Measurements from ENCODE around the gene PGBD4.
"Not testable (repeated sequence)": the region's sequence is repeated elsewhere in the genome, so short reads cannot be mapped to it uniquely, and the experiment has no call there.

The PGBD4 gene

DNA sequence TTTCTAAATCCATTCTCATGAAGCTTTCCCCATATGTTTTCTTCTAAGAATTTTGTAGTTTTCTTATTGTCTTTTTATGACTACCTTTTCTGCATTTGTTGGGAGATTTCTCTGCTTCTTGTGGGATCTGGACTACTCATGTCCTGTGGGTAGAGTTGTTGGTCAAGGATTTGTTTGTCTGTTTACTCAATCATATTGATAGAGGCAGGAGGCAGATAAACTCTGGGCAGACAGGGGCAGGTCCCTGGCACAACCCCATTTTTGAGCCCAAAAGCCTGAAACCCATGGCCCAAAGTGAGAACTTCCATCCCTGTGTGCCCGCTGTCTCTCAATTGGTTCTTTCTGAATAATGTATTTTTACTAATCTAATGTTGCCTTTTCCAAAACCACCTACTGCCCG is 12.3 kb downstream of the PGBD4 start:
- DNase-seq (ENCODE audit: low spot score), result no peak

DNA sequence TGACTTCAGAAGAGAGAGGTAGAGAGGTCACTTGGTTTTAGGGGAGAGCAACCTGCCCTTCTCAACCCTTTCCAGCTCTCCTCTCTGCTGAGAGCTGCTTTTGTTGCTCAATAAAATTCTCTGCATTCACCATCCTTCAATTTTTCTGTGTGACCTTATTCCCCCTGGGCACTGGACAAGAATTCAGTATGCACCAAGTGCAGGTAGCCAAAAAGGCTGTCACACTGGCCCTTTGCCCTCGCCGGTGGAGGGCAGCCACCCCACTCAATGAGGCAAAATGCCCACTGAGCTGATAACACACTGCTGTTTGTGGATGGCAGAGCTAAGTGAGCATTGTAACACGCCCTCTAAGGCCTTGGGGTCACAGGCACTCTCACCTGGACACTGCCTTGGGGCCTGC is 12.9 kb downstream of the PGBD4 start:
- no peak for DNase-seq (ENCODE audit: low spot score)

DNA sequence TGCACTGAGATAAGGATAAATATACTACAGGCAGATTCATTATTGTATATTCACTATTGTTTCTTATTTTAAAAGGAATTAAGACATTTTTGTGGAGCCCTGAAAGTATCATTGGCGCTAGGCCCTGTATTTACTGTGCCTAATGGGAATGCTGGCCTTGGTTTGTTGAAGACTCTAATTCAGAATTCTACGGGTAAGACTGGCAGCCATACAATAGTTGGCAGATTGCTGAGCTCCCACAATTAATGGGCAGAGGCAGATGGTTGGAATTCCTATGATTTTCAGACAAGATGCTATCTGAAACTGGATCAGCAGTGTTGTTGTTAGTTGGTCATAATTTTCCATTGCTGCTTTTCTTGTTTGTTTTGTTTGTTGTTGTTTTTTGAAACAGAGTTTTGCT is 14.7 kb downstream of the PGBD4 start:
- no peak for DNase-seq (ENCODE audit: low spot score)

DNA sequence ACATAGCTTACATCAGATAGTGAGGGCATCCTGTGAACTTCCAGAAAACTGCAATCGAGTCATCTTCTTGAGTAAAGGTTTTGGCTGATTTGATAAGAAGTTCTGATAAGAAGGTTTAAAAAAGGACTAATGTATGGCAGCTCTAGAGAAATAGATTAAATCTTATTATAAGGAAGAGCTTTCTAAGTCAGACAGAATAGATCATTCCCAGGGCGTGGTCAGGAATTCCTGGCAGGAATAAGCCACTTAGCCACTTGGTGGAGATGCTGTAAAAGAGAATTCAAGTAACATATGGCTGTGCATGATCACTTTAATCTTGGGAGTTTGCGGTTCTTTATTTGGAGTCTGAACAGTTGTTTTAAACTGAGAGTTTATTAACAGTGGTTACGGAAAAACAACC is 17.4 kb downstream of the PGBD4 start:
- DNase-seq (ENCODE audit: low spot score), result peak; percentile 15

DNA sequence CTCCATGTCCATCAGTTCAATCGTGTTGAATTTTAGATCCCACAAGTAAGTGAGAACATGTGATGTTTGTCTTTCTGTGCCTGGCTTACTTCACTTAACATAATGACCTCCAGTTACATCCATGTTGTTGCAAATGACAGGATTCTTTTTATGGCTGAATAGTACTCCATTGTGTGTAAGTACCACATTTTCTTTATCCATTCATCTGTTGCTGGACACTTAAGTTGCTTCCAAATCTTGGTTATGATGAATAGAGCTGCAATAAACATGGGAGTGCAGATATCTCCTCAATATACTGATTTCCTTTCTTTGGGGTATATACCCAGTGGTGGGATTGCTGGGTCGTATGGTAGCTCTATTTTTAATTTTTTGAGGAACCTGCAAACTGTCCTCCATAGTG is 18.5 kb downstream of the PGBD4 start:
- not testable (repeated sequence) for DNase-seq (ENCODE audit: low spot score)

DNA sequence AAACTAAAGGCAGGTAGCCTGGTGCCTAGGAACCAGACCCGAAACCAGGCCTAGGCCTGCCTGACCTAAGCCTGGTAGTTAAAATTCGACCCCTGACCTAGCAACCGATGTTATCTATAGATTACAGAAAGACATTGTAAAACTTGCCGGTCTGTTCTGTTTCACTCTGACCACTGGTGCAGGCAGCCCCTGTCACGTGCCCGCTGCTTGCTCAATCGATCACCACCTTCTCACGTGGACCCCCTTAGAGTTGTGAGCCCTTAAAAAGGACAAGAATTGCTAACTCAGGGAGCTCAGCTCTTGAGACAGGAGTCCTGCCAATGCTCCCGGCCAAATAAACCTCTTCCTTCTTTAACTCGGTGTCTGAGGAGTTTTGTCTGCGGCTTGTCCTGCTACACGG is 19.9 kb downstream of the PGBD4 start:
- DNase-seq (ENCODE audit: low spot score), result not testable (repeated sequence)

DNA sequence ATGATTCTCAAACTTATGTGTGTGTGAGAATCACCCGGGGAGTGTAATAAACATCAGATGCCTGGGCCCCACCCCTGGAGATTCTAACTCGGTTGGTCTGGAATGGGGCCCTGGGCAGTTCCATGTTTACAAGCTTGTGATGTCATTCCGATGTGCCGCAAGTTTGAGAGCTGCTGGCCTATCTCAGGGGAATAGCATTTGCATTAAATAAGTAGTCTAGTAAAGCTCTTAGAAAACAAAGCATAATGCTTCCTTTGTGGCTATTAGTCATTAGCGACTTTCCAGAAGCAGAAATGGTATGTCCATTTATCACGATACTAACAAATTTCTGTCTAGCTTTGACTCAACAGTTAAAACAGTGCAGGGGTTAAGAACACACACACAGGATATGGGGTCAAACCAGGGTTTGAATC is 20.9 kb downstream of the PGBD4 start:
- DNase-seq (ENCODE audit: low spot score), result peak; percentile 6

DNA sequence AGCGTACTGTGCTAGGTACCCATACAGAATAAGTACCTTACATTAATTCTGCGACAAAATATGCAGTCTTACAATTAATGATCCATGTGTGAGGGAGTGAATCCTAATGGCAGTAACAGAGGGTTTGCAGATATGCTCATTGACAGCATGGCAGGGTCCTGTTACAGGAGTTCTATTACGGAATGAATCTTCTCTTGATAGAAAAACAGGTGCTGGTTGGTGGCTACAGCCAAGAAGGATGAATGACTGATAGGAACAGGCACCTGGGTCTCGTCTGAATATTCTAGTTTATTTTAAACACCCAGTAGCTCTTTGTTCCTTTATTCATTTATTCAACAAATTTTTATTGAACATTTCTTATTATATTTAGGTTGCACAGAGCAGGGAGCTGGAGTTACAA is 22.8 kb downstream of the PGBD4 start:
- no peak for DNase-seq (ENCODE audit: low spot score)

DNA sequence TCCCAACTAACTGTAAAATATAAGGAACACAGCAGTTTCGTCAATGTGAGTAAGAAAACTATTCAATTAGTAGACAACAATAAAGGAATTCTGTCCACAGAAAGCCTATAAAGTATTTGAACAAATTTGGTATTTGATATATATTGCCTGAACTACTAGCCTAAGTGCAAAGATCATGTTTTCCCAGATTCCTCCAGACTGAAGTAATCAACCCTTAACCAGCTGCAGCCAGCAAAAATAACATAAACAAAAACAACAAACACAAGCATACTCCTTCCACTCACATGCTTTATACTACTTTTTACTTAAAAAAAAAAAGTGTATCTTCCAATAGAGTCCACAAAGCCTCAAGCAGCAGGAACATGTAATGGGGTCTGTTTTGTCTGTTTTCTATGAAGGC is 24.1 kb downstream of the PGBD4 start:
- no peak for DNase-seq (ENCODE audit: low spot score)

DNA sequence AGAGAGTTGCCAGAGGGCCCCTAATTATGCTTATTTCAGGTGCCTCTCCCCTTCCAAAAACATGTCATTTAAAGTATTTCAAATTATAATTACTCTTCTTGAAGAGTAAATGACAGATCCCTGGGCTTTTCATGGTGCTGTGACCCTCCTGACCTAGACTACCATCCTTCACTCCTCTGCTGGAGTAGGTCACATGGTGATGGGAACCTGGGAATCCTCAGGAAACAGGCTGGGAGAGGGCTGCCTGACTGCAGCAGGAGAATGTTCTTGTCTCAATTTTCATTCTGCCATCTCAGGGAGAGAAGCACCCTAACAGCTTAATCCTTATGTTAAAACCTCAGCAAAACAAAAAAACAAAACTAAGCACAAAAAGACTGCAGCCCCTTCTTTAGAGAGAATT is 24.6 kb downstream of the PGBD4 start:
- no peak for DNase-seq (ENCODE audit: low spot score)

DNA sequence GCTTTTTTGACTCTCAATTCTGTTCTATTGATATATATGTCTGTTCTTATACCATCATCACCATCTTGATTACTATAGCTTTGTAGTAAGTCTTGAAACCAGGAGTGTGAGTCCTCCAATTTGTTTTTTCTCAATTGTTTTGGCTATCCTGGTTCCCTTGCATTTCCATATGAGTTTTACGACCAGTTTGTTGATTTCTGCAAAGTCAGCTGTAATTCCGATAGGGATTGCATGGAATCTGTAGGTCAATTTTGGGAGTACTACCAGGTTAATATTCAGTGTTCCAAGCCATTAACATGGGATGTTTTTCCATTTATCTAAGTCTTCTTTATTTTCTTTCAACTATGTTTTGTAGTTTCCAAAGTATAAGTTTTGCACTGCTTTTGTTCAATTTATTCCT is 27.0 kb downstream of the PGBD4 start:
- no peak for DNase-seq (ENCODE audit: low spot score)

DNA sequence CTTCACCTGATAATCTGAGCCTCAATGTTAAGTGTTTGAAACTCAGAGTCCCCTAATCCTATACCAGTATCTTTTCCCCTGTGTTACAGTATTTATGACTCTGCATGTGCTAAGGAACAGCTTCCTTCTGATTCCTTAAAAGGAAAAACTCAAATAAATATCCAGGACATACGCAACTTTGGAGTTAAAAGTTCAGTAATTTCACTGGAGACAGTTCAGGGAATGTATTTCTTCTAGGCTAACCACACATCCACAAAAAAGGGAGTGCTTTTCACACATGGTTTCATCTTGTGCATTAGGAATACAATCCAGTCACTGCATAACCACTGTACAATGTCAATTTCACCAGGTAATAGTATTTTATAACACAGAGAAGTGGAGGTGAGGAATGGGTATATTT is 31.0 kb downstream of the PGBD4 start:
- no peak for DNase-seq (ENCODE audit: low spot score)

DNA sequence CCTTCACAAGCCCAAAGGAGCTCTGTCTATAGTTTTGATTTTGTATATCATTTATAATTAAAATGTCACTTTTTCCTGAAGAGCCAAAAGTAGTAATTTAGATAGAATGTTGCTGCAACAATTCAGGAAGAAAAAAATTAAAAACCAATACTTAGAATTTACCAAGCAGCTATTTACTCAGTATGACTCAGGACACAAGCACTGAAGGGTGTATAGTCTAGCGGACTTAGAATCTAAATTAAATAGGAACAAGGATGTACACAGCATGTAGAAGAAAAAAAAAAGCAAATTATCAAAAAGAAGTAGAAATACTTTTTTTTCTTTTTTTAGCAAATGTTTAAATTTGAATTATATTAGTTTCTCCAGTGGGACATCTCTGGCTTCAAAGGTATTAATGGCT is 31.6 kb downstream of the PGBD4 start:
- no peak for DNase-seq (ENCODE audit: low spot score)

DNA sequence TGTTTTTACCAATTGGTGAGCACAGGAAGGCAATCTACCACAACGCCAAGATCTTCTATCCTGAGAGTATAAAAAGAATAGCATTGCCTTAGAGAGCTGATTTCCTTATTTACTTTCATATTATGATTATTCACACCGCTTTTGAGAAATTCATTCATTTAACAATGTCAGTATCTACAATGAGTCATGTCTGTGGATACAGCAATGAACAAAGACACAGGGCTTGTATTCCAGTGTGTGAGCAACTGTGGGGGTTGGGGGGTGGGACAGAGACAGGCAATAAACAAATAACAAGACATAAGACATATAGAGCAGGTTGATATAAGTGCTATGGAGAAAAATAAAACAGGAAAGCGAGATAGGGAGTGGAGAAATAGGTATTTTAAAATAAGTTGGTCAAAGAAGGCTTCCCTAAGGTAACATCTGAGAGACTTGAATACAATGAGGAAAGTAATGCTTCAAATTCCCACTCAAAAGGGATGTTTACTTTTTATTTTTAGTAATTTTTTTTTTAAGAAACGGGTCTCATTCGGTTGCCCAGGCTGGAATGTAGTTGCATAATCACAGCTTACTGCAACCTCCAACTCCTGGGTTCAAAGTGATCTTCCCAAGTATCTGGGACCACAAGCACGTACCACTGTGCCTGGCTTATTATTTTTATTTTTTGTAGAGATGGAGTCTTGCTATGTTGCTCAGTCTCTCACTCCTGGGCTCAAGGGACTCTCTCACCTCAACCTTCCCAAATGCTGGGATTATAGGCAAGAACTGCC is 45.7 kb downstream of the PGBD4 start:
- peak; percentile 17 for DNase-seq (ENCODE audit: low spot score)

DNA sequence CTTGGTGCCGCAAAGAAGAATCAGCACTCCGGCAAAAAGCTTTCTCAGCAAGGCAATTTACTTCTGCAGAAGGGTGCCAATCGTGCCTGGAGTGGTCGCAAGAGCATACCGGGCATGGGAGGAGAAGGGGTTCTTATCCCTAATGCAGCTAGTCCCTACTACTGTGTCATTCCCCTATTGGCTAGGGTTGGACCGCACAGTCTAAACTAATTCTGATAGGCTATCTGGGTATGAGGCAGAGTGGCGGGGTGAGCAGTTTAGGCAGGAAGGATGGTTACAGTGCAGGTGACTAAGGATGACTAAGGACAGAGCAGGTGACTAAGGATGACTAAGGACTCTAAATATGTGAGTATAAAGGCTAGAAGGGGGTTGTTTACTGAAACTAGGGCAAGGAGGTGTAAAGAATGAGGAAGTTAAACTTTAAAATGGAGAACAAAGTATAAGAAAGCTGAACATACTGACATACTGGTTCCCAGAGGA is 52.9 kb downstream of the PGBD4 start:
- peak; percentile 92 for DNase-seq (ENCODE audit: low spot score)

DNA sequence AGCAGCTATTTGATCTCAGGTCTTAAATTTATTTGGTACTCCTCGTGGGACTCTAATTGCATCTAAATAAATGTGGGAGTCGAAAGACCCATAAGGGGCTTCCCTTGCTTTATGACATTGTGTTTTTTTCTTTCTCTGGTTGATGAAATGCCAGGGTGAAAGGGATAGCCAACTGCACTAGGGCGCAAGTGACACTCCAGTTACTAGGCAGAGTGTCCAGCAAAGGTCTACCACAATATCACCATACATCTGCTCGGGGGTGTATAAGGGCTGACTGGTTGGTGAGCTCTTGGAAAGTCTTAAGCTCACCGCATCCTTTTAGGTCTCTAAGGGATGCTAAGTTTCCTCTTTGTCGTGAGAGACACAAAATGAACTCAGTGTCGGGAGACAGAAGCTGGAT is 54.0 kb downstream of the PGBD4 start:
- no peak for DNase-seq (ENCODE audit: low spot score)
